Stimulated activated CD4-positive, alpha-beta T cell treated with anti-CD3 and anti-CD28 coated beads, Interleukin-12 subunit alpha, Interleukin-12 subunit beta, amount 100 ng/mL, for 24 hours (primary cell): ENCODE results near the gene HCN2.
A peak's percentile ranks its signal among the peaks of the same experiment; 100 is the strongest.

Experiments used
- DNase-seq, 2 experiments: peaks; one replicate each; pipeline ENCODE4 v3.0.0-alpha.2; 2020; ENCODE audit warnings: low read depth in 2 of 2

Gene HCN2

DNA sequence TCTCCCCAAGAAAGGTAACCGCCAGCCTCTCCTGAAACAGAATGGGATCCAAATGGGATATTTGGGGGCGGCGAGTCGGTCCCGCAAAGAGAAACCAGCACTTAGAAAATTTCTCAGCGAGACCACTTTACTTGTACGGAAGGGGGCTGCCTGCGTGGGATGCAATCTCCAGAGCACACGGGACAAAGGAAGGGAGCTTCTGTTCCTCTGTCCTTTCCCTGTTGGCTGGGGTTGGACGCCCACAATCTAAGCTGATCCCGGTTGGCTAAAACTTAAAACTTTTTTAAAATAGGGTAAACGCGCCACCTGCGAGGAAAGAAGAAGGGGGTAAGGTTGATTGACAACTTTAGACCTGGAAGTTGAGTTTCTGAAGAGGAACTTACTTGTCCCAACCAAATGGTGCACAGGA lies 18.1 kb upstream of the HCN2 start:
- DNase-seq, result no peak

GRCh38 chr19:572140-572742 lies 17.4 kb upstream of the HCN2 start, which contains the start of gene BSG:
TSS of gene BSG (plus strand) at chr19:572596. CDS start at chr19:572635, 39 bp downstream.
- DNase-seq, result peak; percentile 97

DNA sequence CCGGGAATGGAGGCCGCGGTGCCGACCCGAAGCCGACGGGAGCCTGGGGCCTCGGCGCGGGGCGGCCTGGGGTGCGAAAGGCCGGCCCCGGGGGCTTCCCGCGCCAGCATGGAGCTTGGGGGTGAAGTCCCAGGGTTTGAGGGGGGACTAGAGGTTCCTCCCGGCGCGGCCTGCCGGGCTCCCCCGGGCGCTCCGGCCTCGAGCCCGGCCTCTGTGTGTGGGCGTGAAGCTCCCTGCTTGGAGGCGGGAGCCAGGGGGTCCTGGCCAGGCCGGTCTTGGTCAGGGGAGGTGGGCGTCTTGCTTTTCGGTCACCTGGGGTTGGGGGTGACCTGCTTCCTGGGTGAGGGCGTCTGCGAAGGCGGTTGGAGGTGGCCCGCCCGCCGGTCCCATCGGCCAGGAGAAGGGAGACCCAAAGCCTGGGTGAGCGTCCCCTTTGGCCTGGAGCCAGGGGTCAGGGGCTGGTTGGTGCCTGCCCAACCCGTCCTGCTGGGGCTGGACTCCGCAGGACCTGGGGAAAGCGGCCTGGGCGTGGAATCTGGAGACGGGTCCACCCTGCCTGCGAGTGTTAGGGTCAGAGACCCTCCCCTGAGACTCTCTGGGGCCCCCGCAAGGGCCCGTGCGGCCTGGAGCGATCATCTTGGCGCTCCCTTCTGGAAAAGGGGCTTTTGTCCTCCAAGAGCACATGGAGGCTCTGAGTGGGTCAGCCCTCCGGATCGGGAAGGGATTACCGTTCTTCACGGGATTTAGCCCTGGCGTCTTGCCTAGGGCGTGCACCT lies 16.8 kb upstream of the HCN2 start:
- no peak for DNase-seq

- no peak for DNase-seq
Measured at GRCh38 chr19:573519-573825, 16.2 kb upstream of the HCN2 start.

DNA sequence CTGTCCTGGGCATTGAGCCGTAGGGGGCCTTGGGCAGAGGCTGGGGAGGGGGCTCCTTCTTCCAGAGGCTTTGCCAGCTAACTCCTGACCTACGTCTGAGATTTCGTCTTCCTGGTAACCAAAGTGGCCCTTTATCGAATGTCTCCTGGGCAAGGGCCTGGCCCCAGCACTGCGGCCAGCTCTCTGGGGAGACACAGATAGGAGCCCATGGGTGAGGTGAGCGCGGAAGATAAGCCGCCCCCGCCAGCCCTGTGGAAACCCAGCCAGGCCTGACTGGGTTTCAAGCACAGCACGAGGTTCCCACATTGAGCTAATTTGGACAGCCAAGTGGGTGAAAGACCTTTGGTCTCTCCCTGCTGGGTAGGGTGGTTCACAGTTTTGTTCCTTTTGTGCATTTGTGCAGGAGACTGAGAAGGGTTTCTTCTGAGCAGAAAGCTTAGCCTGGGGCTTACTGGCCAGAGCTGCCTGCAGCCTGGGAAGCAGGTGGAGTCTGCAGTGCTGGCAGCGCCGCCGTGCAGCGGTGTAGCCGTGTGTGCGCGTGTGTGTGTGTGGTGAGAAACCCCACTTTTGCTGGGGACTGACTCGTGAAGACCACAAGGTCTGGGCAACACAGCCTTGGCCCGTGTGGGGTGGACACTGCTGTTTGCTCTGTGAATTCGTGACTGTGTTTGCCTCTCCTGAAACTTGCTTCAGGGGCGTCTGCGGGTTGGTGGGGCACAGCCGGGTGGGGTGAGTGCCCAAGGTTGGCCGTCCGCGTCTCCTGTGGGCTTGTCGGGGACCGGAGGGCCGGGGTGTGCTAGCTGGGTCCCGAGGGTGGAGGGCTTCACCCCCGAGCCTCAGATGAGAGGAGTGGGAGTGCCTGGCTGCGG lies 14.8 kb upstream of the HCN2 start:
- no peak for DNase-seq

DNA sequence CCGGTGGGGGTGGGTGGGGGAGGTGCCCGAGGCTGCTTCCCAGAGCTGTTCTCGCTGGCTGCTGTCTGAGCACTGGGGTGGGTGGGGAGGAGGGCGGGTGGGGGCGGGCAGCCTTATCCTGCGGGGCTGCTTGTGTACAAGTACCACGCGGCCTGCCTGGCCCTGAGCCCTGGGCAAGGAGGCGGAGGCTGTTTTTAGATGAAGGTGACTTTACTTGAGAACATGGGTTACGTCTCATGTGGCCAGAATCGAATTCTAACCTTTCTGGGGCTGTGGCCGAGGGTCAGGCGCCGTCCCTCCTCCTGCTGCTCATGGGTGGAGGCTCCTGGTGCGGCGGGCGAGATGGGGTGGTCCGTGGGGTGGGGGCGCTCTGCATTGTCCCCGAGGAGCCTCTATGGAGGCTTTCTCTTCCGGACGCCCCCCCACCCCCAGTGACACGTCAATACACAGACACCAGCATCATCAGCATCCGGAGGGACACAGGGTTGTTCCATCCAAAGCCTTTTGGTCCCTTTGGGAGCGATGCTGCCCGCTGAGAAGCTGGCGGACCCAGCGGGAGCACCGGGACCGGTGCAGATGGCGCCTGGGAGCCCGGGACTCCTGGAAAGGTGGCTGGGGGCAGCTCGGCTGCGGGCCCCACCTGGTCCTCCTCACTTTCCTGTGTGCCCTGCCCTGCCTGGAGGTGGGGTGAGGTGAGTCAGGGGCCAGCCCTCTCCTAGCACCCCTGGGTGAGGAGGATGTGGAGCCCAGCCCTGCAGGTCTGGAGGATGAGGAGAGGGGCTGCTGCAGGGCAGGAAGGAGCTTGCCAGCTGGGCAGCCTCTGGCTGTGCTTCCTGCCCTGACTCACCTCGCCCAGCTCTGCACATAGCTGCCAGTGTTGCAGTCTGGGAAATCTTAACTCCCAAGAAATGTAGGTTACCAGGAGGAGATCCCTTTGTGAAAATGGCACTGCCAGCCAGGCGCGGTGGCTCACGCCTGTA lies 13.9 kb upstream of the HCN2 start:
- DNase-seq, result no peak

DNA sequence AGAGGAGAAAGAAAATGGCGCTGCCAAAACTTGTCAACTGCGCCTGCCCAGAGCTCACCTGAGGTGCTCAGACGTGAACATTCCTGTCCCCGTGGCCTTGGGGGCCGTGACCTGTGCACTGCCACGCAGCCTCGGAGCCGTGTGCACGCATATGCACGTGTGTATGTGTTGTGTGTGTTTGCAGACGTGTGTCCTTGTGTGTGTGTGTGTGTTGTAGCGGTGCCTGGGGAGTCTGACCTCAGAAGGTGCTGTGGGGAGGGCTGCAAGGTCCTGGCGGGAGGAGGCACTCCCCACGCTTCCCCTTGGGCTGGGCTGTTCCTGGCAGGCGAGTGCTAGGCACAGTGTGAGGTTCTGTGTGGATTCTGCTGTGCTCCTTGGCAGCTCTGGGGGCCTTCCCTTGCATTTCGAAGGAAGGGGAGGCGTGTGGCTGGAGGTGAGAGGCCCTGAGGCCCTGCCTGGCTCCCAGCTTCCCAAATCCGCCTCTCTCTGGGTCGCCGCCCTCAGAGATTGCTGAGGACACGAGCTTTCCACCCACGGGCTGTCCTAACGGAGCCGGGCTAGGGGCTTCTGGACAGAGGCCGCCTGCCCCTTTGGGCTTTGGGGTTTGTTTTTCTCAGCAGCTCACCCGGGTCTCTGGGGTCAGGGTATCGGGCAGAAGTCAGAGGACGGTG lies 12.8 kb upstream of the HCN2 start:
- DNase-seq, result no peak

DNA sequence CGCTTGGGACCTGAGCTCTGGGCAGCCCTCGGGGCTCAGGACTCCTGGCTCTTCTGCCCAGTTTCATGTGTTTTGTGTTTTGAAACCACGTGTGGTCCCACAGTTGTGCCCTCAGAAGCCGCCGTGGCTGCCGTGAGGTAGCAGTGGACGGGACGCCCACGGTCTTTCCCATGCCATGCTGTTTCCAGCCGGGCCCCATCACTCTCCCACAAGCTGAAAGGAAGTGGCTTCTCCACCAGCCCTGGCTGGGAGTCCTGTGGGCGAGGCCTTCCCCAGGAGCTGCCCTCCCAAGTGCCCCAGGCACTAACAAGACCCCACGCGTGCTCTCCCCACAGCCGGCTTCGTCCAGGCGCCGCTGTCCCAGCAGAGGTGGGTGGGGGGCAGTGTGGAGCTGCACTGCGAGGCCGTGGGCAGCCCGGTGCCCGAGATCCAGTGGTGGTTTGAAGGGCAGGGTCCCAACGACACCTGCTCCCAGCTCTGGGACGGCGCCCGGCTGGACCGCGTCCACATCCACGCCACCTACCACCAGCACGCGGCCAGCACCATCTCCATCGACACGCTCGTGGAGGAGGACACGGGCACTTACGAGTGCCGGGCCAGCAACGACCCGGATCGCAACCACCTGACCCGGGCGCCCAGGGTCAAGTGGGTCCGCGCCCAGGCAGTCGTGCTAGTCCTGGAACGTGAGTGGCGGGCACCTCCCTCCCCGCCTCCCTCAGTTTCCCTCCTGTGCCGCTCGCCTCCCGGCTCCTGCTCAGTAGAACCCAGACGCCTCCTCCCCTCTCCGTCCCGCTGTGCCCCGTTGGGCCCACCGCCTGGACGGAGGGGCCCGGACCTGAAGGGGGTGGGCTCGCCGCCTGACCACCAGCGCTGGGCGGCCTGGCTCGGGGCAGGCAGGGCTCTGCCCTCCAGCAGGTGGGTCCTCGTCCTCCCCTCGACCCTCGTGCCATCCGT lies 12.0 kb upstream of the HCN2 start:
- DNase-seq, result no peak

DNA sequence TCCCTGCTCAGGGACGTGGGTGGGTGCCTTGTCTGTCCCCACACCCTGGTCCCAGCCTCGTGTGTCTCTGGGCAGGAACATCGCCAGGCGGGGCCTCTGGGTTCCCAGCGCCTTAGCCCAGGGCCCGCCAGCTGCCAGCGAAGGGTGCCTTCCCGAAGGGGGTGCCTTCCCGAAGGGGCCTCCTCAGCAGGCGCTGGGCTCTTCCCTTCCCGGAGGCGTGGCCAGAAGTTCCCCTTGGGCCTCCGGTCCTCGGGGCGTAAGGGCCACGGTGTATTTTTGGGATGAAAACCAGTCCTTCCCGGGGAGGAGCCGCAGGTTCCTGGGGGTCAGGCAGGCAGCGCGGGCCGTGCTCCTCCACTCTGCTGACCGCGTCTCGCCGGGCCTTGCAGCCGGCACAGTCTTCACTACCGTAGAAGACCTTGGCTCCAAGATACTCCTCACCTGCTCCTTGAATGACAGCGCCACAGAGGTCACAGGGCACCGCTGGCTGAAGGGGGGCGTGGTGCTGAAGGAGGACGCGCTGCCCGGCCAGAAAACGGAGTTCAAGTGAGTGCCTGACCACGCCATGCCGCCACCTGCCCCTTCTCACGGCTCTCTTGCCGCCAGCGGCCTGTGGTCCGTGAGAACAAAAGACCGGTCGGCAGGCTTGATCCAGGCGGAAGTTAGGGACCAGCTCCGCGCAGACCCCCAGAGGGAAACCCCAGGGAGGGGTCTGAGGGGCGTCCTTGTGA lies 10.4 kb upstream of the HCN2 start:
- DNase-seq, result no peak

- DNase-seq, result no peak
Measured at GRCh38 chr19:579842-580155, 9.9 kb upstream of the HCN2 start.

- DNase-seq, result no peak
Measured at GRCh38 chr19:580274-580835, 9.3 kb upstream of the HCN2 start.

GRCh38 chr19:581399-582111 lies 8.1 kb upstream of the HCN2 start:
- DNase-seq, result no peak

- DNase-seq, result no peak
Measured at GRCh38 chr19:582497-583197, 7.0 kb upstream of the HCN2 start.

DNA sequence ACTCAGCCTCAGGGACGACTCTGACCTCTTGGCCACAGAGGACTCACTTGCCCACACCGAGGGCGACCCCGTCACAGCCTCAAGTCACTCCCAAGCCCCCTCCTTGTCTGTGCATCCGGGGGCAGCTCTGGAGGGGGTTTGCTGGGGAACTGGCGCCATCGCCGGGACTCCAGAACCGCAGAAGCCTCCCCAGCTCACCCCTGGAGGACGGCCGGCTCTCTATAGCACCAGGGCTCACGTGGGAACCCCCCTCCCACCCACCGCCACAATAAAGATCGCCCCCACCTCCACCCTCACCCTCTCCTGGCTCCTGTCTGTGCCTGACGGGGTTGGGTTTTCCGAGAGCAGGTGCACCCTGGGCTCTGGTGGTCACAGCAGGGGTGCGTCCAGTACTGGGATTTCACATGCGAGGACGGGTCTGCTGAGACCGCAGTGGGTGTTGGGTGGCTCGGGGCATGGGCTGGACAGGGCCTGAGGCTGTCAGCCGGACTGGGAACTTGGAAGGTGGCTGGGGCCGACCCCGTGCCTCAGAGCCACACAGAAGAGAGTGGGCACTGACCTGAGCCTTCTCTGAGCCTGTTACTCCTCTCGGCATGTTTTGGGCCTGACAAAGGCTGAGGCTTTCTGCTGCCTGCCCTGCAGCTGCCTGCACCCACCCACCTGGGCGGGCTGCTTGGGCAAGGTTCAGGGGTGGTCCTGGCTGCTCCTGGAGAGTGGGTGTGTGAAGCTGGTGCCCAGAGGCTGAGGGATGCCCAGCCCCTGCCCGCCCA lies 6.3 kb upstream of the HCN2 start:
- DNase-seq, result no peak

DNA sequence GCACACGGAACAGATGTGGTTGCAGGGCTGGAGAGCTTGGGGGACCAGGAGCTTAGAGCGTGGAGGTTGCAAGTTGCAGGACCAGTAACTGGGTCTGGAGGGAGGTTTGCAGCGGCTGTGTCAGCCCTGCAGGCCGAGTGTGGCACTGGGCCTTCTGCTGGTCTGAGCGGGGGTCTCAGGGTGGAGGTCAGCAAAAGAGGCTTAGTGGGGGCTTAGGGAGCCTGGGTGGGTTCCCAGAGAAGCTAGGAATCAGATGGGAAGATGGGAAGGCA lies 5.8 kb upstream of the HCN2 start:
- no peak for DNase-seq

DNA sequence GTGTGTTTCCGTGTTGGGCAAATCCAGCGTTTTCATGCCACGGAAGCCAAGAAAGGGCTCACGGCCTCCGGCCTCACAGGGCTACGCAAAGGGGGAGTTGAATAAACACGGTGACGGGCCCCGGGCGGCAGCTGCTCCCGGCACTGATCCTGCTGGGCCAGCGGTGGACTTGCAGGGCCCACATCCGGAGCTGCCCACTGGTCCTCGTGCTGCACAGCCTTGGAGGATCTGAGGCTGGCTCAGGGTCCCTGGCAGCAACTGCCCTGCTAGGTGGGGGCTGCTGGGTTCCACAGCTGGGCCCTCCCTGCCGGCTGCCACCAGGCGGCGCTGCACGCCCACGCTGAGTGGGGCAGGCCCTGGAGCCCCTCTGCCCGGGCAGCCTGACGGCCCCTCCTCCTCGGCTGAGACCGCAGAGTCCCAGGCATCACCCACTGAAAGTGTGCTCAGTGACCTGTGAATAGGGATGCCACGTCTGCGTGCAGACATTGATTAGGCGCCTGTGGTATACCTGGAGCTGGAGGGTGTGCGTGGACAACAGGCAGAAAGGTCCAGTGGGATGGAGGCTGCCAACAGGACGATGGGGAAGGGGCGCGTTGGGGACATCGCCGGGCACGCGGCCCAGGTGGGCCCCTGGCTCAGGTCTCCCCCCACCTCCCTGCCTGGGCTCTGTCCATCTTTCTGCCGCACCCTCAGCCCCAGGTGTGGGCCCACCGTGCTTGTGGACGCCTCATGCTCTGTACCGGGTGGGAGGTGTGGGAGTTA lies 5.3 kb upstream of the HCN2 start:
- no peak for DNase-seq
